GM19240 (cell line): ENCODE data around the gene JPH3.
"Not testable (repeated sequence)": the region's sequence is repeated elsewhere in the genome, so short reads cannot be mapped to it uniquely, and the experiment has no call there.

Source experiments
- DNase-seq: peaks from one replicate; pipeline ENCODE4 v3.0.0; 2011; ENCODE audit warnings: low spot score; ENCODE audit not compliant: insufficient read length

JPH3 gene

DNA sequence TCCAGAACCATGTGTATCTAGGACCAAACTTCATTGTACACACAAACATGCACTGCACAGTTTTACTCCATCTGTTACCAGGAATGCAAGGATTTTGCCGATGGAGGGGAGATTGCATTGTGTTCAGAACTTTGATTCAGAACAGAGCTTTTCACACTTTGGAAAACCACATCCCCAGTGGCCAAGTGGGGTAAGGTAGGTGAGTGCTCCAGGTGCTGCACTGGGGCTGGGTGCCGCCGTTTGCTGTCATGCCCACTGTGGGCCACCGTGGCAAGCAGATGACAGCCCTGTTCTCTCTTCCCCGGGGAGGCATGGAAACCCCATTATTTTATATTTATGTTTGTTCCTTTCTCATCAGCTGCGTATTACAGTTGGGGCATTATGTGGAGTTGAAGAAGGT is 29.3 kb upstream of the JPH3 start:
- DNase-seq: no peak

DNA sequence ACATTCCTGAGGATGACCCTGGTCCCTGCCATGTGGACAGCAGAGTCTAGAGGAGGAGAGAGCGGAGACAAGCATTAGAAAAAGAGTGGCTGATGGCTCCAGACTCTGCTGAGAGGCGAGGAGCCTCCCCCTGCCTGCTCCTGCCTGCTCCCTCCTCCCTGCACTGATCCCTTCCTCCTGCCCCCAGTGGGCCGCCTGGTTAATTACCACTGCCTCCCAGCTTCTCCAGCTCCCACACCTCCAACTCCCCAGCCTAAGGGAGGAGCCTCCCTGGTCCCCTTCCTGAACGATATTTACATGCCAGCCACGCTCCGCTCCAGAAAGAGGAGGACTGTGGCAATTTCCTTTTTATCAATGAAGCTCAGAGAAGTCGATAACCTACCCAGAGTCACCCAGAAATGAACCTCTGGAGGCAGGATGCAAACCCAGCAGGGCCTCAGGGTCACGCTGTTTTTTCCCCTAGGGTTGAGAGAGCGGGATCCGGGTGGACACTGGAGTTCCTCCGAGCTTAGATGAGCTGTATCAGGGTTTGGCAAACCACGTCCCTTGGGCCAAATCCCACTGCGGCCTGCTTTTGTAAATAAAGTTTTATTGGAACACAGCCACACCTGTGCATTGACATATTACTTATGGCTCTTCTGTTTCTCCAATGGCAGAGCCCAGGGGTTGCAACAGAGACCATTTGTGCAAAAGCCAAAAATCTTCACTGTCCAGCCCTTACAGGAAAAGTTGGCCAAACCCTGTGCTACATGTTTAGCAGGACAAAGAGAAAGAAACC is 27.1 kb upstream of the JPH3 start:
- DNase-seq: no peak

DNA sequence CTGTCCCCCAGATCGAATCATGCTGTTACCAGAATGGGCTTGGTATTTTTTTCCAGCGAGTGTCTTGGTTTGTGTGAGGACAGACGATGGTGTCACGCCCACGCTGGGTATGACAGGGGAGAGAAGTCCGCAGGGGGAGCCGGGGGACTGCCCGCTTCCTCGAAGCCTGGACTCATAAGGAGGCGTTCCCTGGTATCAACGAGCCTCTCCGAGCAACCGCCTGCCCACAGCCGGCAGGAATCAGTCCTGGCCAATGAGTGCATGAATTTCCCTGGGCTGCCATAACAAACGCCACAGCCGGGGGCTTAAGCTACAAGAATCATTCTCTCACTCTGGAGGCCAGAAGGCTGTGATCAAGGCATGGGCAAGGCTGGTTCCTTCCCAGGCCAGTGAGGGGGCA is 26.1 kb upstream of the JPH3 start:
- no peak for DNase-seq

DNA sequence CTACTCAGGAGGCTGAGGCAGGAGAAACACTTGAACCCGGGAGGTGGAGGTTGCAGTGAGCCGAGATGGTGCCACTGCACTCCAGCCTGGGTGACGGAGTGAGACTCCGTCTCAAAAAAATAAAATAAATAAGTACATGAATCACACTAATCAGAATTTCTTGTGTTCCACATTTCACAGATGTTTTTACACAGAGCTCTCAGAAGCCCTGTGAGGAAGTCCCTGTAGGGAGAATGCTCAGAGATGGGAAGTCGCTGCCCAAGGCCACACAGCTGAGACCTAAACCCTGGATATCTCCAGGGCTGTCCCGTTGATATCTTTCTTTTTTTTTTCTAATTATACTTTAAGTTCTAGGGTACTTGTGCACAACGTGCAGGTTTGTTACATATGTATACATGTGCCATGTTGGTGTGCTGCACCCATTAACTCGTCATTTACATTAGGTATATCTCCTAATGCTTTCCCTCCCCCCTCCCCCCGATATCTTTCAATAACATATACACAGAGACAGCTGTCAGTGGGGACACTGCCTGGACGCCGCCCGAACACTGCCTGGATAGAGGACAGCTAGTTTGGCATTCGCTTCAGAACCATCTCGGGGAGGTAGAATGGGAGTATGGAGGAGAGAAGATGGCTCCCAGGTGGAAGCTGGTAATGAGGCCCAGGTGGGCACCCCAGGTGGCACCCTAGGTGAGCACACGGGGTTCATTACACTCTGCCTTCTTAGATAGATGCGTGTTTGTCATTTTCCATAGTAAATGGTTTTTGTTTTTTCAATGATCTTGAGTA is 24.0 kb upstream of the JPH3 start:
- not testable (repeated sequence) for DNase-seq

DNA sequence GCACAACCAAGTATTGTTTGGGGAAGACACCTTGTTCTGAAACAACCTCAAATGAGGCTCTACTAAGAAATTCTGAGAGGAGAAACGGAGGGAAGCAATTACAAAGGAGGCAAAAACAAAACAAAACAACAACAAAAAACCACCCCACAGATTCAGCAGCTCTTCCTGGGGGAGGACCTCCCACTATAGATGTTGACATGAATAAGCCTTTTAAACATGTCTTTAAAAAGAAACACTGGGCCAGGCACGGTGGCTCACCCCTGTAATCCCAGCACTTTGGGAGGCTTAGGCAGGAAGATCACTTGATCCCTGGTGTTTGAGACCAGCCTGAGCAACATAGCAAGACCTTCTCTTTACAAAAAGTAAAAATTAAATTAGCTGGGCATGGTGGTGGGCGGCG is 22.6 kb upstream of the JPH3 start:
- DNase-seq: no peak

DNA sequence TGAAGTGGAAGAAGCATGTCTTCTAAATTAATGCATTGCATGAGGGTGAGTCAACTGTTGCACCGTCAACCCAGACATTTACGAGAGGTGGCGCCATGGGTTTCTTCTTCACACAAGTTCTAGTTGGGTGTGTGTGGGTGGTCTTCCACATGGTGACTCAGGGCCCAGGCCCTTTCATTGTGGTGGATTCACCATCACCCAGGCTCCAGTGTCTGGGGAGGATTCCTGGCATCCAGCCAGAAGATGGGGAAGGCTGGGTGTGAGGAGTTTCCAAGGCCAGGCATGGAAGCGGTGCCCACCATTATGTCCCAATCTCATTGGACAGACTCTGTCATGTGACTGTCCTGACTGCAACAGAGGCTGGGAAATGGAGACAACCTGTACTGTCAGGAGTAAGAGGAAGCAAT is 21.4 kb upstream of the JPH3 start:
- DNase-seq: no peak

DNA sequence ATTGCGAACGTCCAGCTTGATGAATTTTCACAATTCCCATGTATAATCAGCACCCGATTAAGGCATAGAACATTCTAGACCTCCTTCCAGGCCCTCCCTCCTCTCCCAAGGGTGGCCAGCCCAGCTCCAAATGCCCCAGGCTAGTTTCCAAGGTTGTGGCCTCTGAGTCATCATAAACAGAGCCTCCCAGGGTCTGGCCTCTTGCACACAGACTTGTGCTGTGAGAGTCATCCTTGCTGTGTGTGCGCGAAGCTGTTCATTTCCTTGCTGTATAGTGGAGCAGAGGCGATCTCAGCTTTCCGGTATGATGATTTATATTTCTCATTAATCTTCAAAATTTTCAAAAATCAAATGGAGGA is 20.5 kb upstream of the JPH3 start:
- no peak for DNase-seq

DNA sequence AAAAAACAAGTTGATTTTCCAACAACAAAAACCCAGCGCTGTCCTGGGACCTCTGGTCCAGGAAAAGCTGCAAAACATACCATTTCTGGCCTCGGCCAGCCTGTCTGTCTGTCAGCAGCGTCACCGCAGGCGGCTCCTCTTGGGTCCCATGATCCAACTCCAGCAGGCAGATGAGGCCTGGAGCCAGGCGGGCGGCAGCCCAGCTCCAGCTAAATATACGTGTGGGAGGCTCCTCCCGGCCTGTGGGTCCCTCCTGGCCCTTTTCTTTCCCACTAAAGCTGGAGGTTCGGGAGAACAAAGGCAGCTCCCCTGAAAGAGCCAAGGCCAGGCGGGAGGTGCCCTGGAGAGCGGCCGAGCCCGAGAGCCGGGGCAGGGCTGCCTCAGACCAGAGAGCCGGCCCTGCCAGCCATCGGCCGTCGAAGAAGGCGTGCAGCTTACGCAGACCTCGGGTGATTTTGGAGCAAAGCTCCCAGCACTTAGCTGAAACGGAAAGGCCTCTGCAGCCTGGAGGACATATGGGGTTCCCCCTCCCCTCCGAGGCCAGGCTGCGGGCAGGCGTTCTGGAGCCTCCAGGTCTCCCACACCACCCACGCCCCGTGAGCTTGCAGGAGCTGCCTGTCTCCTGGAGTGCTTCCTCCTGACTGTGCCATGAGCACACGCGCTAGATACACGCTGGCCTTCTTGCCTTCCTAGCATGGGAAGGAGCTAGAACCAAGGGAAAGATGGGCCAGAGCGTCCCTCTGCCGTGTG is 19.9 kb upstream of the JPH3 start:
- no peak for DNase-seq

DNA sequence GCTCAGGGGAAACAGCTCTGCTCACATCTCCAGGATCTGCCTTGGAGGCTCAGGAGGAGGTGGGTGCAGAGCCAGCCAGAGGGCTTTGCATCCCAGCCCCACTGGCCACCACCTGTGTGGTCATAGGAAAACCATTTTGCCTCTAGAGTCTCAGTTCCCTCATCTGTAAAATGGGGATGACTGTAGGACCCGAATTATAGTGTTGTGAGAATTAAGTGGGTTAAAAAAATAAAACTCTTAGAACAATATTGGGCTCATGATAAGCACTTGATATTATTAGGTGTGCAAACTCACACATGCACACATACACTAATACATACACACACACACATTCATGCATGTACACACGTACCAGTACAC is 19.4 kb upstream of the JPH3 start:
- no peak for DNase-seq

DNA sequence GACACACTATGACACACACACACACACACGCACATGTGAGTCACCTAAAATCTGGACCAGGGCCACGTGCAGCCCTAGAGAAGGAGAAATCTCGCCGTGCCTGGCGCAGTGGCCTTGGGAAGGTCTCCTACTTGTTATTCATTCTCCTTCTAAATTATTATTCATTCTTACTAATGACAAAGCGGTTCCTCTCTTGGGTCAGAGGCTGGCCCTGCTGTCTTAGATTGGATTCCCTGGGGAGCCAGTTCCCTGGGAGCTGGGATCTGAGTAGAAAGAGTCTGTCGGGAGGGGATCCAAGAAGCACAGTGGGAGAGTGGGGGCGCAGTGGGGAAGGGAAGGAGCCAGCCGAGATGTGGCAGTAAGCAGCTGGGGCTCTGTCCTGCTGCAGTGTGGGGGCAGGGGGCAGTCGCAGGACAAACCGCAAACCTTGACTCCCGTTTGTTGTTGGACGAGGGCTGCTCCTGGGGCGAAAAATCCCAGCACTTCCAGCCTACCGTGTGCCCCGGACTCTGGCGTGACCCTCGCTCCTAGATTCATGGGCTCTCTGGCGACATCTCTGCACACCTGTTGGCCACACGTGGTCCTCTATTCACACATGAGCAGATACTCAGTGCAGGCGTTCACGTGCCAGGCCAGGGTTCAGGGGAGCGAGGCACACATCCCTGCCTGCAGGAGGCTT is 18.7 kb upstream of the JPH3 start:
- DNase-seq: no peak

DNA sequence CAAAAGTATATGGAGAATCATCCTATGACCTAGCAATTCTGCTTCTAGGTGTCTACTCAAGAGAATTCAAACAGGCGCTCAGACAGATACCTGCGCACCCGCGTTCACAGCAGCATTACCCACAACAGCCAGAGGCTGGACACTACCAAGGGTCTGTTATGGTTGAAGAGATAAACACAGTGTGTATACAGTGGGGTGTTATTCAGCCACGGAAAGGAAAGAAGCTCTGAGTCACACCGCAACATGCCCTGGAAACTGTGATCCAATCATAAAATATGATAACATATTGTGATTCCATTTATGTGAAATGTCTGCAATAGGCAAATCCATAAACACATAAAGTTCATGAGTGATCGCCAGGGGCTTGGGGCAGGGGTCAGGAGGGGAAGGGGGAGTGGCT is 18.0 kb upstream of the JPH3 start:
- no peak for DNase-seq

DNA sequence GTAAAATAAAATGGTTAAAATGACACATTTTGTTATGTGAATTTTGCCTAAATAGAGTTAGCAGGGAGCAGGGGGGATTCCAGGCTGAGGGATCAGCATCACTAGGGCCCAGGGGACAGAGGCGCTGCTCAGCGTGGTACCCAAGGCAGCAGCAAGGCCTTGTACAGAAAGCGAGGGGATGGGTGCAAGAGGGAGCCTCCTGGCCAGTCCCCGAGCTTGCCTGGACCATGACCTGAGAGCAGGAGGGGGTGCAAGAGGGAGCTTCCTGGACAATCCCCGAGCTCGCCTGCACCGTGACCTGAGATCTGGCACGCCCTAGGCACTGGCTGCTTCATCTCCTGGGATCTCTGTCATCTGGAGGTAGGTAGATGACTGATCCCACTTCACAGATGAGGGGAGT is 17.3 kb upstream of the JPH3 start:
- DNase-seq: no peak

DNA sequence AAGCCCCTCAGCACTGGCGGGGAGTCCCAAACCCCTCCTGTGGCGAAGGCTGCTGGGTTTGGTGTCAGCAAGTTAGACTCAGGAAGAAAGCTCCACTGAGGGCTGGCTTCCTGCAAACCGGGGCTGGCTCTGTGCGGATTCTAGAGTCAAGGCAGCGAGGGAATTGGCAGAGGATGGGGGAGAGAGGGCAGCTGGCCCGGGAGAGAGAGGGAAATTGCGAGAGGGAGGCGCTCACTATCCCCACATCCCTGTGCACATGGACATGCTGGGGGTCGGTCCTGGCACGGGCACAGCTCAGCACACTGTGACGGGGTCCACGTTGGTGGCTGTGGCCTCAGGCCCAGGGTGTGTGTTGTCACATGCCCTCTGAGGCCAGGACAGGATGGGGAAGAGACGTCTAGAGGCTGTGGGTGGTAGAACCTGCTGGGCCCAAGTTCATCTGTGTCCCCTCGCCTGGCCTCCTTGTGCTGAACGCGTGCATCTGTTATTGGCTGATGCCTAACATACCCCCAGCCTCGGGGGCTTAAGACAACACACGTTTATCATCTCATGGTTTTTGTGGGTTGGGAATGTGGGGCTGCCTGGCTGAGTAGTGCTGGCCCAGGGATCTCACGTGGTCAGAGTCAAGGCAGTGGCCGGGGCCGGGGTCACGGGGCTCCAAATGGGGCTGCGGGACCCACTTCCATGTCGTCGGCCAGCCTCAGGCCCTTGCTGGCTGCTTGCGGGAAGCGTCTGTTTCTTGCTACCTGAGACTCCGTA is 16.7 kb upstream of the JPH3 start:
- no peak for DNase-seq

DNA sequence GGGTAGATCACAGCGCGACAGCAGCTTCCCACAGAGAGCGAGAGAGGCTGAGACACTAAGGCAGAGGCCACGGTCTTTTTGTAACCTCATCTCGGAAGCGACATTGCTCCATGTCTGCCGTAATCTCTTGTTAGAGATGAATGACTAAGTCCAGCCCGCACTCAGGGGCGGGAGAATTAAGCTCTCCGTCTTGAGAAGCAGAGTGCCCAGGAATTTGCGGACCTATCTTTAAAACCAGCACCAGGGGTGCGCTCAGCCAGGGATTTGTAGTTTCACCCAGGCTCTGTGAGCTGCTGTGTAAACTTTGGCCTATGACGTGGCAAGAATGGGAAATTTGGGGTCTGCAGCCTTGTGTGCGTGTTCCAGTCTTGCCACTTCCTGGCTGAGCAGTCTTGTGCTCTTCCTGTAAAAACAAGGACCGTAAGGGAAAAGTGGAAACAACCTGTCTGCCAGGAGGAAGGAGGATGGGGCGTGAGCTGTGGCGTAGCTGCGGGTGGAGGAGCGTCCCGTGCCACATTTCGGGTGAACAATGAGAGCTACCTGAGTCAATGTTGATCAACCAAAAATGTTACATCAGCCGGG is 16.0 kb upstream of the JPH3 start:
- no peak for DNase-seq

DNA sequence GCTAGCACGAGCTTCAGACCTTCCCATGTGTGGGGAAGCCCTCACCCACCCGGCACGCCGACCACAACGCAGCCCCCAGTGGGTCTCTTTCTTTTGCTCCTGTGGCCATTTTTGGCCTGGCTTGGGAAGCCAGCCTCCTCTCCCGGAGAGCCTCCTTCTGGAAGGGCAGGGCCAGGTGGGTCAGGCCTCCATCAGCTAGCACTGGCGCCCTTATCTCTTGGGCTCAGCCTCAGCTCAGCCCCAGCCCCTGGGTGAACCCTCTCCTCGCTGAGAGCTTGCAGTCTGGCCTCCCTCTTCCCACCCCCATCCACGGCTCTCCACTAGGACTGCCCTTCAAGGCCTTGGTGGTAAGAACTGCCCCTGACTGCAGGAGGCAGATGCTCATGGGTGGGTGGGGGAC is 14.7 kb upstream of the JPH3 start:
- no peak for DNase-seq

DNA sequence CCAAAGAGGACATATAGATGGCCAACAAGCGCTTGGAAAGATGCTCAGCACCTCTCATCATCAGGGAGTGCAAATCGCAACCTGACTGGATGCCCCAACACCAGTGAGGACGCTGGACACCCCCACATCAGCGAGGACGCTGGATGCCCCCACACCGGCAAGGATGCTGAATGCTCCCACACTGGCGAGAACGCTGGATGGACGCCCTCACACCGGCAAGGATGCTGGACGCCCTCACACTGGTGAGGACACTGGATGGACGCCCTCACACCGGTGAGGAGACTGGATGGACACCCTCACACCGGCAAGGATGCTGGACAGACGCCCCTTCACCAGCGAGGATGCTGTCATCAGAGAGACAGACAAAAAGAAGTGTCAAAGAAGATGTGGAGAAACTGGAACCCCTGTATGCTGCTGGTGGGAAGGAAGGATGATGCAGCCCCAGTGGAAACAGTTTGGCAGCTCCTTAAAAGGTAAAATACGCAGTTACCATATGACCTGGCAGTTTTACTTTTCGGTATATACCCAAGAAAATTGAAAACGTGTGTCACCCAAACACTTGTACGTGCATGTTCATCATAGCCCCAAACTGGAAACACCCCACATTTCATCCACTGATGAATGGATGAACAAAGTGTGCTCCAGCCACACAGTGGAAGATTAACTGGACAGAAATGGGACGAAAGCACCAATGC is 10.1 kb upstream of the JPH3 start:
- DNase-seq: no peak

DNA sequence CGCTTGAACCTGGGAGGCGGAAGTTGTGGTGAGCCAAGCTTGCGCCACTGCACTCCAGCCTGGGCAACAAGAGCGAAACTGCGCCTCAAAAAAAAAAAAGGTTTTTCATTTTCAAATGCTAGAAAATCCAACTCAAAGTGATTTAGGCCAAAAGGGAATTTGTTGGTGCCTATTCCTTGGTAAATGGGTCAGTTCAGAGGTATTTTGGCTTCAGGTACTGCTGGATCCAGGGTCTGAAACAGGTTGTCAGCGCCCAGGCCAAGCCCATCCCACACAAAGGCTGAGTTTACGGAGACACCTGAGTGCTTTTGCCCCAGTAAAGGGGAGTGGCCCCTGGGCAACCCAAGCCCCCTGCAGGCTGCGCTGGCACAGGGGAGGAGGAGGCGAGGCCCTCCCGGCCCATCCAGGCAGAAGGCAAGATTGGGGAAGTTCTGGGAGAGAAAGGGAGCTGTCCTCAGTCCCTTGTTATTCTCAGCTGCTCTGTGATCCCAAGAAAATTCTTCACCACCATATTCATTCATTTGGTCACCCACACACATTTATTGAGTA is 8.5 kb upstream of the JPH3 start:
- DNase-seq: no peak

DNA sequence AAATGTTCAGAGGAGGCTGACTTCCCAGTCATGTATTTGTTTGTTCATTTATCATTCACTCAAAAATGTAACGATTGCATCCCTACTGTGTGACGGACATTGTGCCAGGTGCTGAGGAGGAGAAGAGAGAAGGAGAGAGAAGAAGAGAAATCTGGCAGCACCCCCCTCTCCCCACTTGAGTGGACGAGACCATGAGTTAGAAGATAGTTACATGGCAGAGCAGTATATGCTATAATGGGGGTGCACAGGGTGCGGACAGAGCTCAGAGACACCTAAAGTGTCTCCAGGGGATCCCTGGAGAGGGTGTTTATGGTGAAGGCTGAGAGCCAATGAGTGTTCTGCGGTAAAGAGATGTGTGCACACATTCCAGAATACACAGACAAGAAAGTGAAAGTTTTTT is 6.6 kb upstream of the JPH3 start:
- DNase-seq: no peak

DNA sequence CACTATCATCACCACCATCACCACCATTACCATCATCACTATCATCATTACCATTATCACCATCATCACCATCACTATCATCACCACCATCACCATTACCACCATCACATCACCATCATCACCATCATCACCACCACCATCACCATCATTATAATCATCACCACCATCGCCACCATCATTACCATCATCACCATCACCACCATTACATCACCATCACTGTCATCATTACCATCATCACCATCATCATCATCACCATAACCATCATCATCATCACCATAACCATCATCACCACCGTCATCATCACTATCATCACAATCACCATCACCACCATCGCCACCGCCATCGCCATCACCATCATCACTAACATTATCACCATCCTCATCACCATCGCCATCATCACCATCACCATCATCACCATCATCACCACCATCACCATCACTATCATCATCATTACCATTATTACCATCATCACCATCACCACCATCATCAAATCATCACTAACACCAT is 4.9 kb upstream of the JPH3 start:
- no peak for DNase-seq

DNA sequence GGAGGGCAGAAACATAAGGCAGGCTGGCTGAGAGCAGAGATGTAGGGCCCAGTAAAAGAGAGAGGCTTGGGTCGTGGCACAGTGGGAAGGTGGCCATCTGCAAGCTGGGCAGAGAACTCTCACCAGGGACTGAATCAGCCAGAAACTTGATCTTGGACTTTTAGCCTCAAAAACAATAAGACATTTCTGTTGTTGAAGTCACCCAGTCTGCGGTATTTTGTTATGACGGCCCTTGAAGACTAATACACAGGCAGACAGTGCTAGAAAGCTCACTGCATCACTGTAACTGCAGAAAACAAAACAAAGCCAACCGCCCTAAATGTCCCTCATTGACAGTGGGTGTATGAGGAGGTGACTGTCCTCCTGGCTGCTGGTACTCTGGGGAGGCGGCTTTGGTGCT is 3.9 kb upstream of the JPH3 start:
- DNase-seq: no peak
